Measurements from ENCODE around the gene DAPK2.

Gene DAPK2

DNA sequence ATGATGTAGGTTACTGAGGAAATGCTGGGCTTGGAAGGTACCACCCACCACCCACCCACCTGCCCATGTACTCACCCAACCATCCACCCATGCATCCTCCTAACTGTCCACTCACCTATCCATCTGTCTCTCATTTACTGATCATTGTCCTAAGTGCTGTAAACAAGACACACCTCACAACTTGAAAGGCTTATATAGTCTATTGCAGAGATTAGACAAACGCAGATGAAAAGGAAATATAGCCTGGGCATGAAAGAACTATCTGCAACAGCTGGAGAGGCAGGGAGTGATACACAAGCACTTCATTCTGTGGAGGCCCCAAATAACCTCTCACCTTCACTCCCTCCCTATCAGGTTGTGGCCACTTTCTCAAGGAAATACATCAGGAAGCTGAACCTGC, 54.0 kb downstream of the DAPK2 start:
- H3K23ac ChIP-seq (ENCODE audit: low read length) = no peak overlapping the region
- no peak overlapping the region for H2AK5ac ChIP-seq (ENCODE audit: low read length)
- no peak overlapping the region for H3K4me3 ChIP-seq (ENCODE audit: low read length)
- H3K79me1 ChIP-seq (ENCODE audit: low read length) = no peaks in the 10 kb centered on the region
- H3K4ac ChIP-seq (ENCODE audit: low read depth, low read length) = no peak overlapping the region
- no peaks in the 10 kb centered on the region for H3K79me2 ChIP-seq (ENCODE audit: control insufficient read depth, insufficient read depth, low read length)
- no peak overlapping the region for H4K5ac ChIP-seq (ENCODE audit: low read length)
- H3K27me3 ChIP-seq (ENCODE audit: insufficient read depth, low read length, poor library complexity) = no peaks in the 10 kb centered on the region
- no peaks in the 10 kb centered on the region for H3K36me3 ChIP-seq (ENCODE audit: control insufficient read depth, insufficient read depth, low read length)
- no peak overlapping the region for H2BK120ac ChIP-seq (ENCODE audit: low read depth, low read length)
- no peak for DNase-seq
- H4K8ac ChIP-seq (ENCODE audit: low read depth, low read length) = no peak overlapping the region
- no peak overlapping the region for H3K56ac ChIP-seq (ENCODE audit: low read length)
- no peak overlapping the region for H3K18ac ChIP-seq (ENCODE audit: low read length)
- H2BK5ac ChIP-seq (ENCODE audit: low read length) = no peak overlapping the region
- H3K27ac ChIP-seq (ENCODE audit: low read depth, low read length) = no peak overlapping the region
- no peak overlapping the region for H3K9ac ChIP-seq (ENCODE audit: low read length)
- no CpG with 5 or more reads among the region's 1 CpG for WGBS (ENCODE audit: extremely low coverage, insufficient coverage, low lambda C conversion rate)
- H3K4me2 ChIP-seq (ENCODE audit: low read length) = no peak overlapping the region
- no peaks in the 10 kb centered on the region for H3K4me1 ChIP-seq (ENCODE audit: control insufficient read depth, low read depth, low read length)
- H2BK15ac ChIP-seq (replicated peaks; ENCODE audit: low read depth) = no peak overlapping the region

DNA sequence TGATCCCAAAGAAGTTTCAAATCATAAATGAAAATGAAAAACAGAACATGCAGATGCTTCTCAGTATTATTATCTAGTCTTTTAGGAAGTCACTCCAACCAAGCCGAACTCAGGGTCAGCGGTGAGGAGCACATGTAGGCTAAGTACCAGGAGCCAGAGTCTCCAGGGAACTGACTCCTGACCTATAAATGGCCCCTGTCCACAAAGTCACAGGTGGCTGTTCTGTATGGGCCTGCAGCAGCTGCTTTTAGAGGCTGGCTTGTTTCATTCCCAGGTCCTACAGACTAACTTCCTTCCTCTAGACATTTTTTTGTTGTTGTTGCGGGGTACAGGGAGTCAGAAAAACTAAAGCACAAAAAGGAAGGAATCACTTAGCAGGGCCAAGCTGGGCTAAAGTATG, 54.6 kb downstream of the DAPK2 start:
- Histone ChIP-seq H2BK120ac (ENCODE audit: low read depth, low read length) (no peak overlapping the region), H3K27me3 (ENCODE audit: insufficient read depth, low read length, poor library complexity) (no peaks in the 10 kb centered on the region), H4K8ac (ENCODE audit: low read depth, low read length) (no peak overlapping the region), H3K9ac (ENCODE audit: low read length) (no peak overlapping the region), H3K56ac (ENCODE audit: low read length) (no peak overlapping the region), H3K23ac (ENCODE audit: low read length) (no peak overlapping the region), H3K79me2 (ENCODE audit: control insufficient read depth, insufficient read depth, low read length) (no peaks in the 10 kb centered on the region), H3K4ac (ENCODE audit: low read depth, low read length) (no peak overlapping the region), H3K27ac (ENCODE audit: low read depth, low read length) (no peak overlapping the region), H3K79me1 (ENCODE audit: low read length) (no peaks in the 10 kb centered on the region), H3K18ac (ENCODE audit: low read length) (no peak overlapping the region), H3K36me3 (ENCODE audit: control insufficient read depth, insufficient read depth, low read length) (no peaks in the 10 kb centered on the region), H2BK15ac (replicated peaks; ENCODE audit: low read depth) (no peak overlapping the region), H3K4me2 (ENCODE audit: low read length) (no peak overlapping the region), H2BK5ac (ENCODE audit: low read length) (no peak overlapping the region), H3K4me1 (ENCODE audit: control insufficient read depth, low read depth, low read length) (no peaks in the 10 kb centered on the region), H3K4me3 (ENCODE audit: low read length) (no peak overlapping the region), H4K5ac (ENCODE audit: low read length) (no peak overlapping the region), H2AK5ac (ENCODE audit: low read length) (no peak overlapping the region)
- WGBS (ENCODE audit: extremely low coverage, insufficient coverage, low lambda C conversion rate) = no CpG with 5 or more reads among the region's 3 CpGs
- DNase-seq = no peak

DNA sequence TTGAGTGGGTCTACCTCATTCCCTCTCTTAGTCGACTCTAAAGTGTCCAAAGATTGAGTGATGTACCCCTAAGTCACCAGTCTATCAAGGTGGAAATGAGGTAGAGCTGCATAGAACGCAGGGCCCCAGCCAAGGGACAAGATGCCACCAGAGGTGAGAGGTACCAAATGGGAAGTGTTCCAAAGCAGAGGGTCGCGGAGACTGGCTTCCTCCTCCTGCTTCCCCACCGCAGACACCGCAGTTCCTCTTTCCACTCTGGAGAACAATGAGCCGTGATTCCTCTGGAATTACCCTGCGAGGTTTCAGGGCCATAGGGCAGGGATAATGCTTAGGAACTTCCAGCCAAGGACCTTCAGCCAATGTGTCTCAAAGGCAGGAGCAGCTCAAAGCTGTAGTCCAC, 55.8 kb downstream of the DAPK2 start:
- no peak overlapping the region for H4K5ac ChIP-seq (ENCODE audit: low read length)
- H3K79me1 ChIP-seq (ENCODE audit: low read length) = no peaks in the 10 kb centered on the region
- no peak overlapping the region for H3K4ac ChIP-seq (ENCODE audit: low read depth, low read length)
- H2AK5ac ChIP-seq (ENCODE audit: low read length) = no peak overlapping the region
- H3K79me2 ChIP-seq (ENCODE audit: control insufficient read depth, insufficient read depth, low read length) = no peaks in the 10 kb centered on the region
- H3K56ac ChIP-seq (ENCODE audit: low read length) = no peak overlapping the region
- no peaks in the 10 kb centered on the region for H3K4me1 ChIP-seq (ENCODE audit: control insufficient read depth, low read depth, low read length)
- H3K27me3 ChIP-seq (ENCODE audit: insufficient read depth, low read length, poor library complexity) = no peaks in the 10 kb centered on the region
- H3K36me3 ChIP-seq (ENCODE audit: control insufficient read depth, insufficient read depth, low read length) = no peaks in the 10 kb centered on the region
- H2BK15ac ChIP-seq (replicated peaks; ENCODE audit: low read depth) = no peak overlapping the region
- no peak overlapping the region for H3K18ac ChIP-seq (ENCODE audit: low read length)
- no CpG with 5 or more reads among the region's 8 CpGs for whole genome bisulfite sequencing (ENCODE audit: extremely low coverage, insufficient coverage, low lambda C conversion rate)
- H3K23ac ChIP-seq (ENCODE audit: low read length) = no peak overlapping the region
- no peak overlapping the region for H4K8ac ChIP-seq (ENCODE audit: low read depth, low read length)
- H3K9ac ChIP-seq (ENCODE audit: low read length) = no peak overlapping the region
- H2BK5ac ChIP-seq (ENCODE audit: low read length) = no peak overlapping the region
- no peak overlapping the region for H3K4me3 ChIP-seq (ENCODE audit: low read length)
- H3K27ac ChIP-seq (ENCODE audit: low read depth, low read length) = no peak overlapping the region
- H2BK120ac ChIP-seq (ENCODE audit: low read depth, low read length) = no peak overlapping the region
- H3K4me2 ChIP-seq (ENCODE audit: low read length) = no peak overlapping the region
- DNase-seq = no peak

DNA sequence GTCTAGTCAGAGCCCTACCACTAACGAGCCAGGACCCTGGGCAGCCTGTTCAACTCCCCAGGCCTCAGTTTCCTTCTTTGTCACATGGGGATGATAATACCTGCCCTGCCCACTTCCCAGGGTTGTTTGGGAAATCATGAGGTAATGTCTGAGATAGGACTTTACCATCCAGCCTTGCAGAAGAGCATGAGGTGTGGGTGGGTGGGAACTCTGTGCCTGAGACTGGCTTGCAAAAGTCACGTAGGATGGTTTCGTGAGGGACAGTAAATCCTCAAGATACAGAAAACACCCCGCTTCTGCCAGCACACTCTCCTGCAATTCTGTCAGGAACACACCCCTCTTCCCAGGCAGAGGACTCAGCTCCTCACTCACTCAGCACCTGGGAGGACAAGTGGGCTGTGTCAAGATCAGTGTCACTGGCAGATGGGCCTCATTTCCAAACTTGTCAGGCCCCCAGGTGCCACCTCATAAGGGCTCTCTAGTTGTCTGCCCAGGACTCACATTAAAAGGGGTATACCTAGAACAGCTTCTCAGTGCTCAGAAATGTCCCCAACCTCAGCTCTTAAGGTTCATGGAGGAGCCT, 58.4 kb downstream of the DAPK2 start:
- no peak overlapping the region for H3K18ac ChIP-seq (ENCODE audit: low read length)
- H3K9ac ChIP-seq (ENCODE audit: low read length) = no peak overlapping the region
- no peaks in the 10 kb centered on the region for H3K79me2 ChIP-seq (ENCODE audit: control insufficient read depth, insufficient read depth, low read length)
- H3K4me3 ChIP-seq (ENCODE audit: low read length) = no peak overlapping the region
- no peaks in the 10 kb centered on the region for H3K79me1 ChIP-seq (ENCODE audit: low read length)
- DNase-seq = no peak
- no peak overlapping the region for H4K8ac ChIP-seq (ENCODE audit: low read depth, low read length)
- H2BK15ac ChIP-seq (replicated peaks; ENCODE audit: low read depth) = no peak overlapping the region
- no peak overlapping the region for H3K4ac ChIP-seq (ENCODE audit: low read depth, low read length)
- no peak overlapping the region for H3K4me2 ChIP-seq (ENCODE audit: low read length)
- H2AK5ac ChIP-seq (ENCODE audit: low read length) = no peak overlapping the region
- no peak overlapping the region for H4K5ac ChIP-seq (ENCODE audit: low read length)
- H3K23ac ChIP-seq (ENCODE audit: low read length) = no peak overlapping the region
- H2BK5ac ChIP-seq (ENCODE audit: low read length) = no peak overlapping the region
- WGBS (ENCODE audit: extremely low coverage, insufficient coverage, low lambda C conversion rate) = no CpG with 5 or more reads among the region's 4 CpGs
- H3K27ac ChIP-seq (ENCODE audit: low read depth, low read length) = no peak overlapping the region
- H2BK120ac ChIP-seq (ENCODE audit: low read depth, low read length) = no peak overlapping the region
- H3K4me1 ChIP-seq (ENCODE audit: control insufficient read depth, low read depth, low read length) = no peaks in the 10 kb centered on the region
- H3K56ac ChIP-seq (ENCODE audit: low read length) = no peak overlapping the region
- H3K36me3 ChIP-seq (ENCODE audit: control insufficient read depth, insufficient read depth, low read length) = no peaks in the 10 kb centered on the region
- no peaks in the 10 kb centered on the region for H3K27me3 ChIP-seq (ENCODE audit: insufficient read depth, low read length, poor library complexity)

DNA sequence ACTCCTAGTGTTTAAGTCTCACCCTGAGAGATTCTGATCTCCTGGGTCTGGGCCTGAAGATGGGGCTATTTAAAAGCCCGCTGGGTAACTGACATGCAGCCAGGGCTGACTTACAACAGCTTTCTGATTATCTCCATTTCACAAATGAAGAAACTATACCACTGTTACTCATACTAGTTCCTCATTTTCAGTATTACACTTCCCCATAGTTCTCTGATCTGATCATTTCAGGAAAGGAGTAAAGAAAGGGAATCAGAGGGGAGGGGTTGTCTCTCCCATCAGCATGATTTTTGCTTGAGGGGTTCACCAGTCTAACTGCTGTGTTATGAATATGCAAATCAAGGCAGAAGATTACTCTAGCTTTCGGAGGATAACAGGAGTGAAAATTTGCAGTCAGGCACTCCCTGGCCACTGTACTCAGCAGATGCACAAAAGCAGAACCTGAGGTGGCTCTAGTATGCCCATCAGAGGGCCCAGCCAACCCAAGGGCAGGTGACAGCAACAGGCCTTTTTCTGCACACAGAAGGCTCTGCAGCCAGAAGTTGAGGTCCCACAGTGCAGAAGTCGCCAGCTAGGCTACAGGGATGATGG, 59.4 kb downstream of the DAPK2 start:
- no peak overlapping the region for H3K9ac ChIP-seq (ENCODE audit: low read length)
- H3K4me3 ChIP-seq (ENCODE audit: low read length) = no peak overlapping the region
- H3K4me2 ChIP-seq (ENCODE audit: low read length) = no peak overlapping the region
- H3K27me3 ChIP-seq (ENCODE audit: insufficient read depth, low read length, poor library complexity) = no peaks in the 10 kb centered on the region
- H3K36me3 ChIP-seq (ENCODE audit: control insufficient read depth, insufficient read depth, low read length) = no peaks in the 10 kb centered on the region
- no peak overlapping the region for H2BK5ac ChIP-seq (ENCODE audit: low read length)
- H2BK15ac ChIP-seq (replicated peaks; ENCODE audit: low read depth) = no peak overlapping the region
- no peak overlapping the region for H3K27ac ChIP-seq (ENCODE audit: low read depth, low read length)
- no CpG with 5 or more reads among the region's 3 CpGs for WGBS (ENCODE audit: extremely low coverage, insufficient coverage, low lambda C conversion rate)
- no peaks in the 10 kb centered on the region for H3K4me1 ChIP-seq (ENCODE audit: control insufficient read depth, low read depth, low read length)
- no peak for DNase-seq
- H3K79me1 ChIP-seq (ENCODE audit: low read length) = no peaks in the 10 kb centered on the region
- no peak overlapping the region for H3K56ac ChIP-seq (ENCODE audit: low read length)
- H2AK5ac ChIP-seq (ENCODE audit: low read length) = no peak overlapping the region
- no peak overlapping the region for H3K4ac ChIP-seq (ENCODE audit: low read depth, low read length)
- H3K18ac ChIP-seq (ENCODE audit: low read length) = no peak overlapping the region
- H4K8ac ChIP-seq (ENCODE audit: low read depth, low read length) = no peak overlapping the region
- H3K23ac ChIP-seq (ENCODE audit: low read length) = no peak overlapping the region
- H4K5ac ChIP-seq (ENCODE audit: low read length) = no peak overlapping the region
- H3K79me2 ChIP-seq (ENCODE audit: control insufficient read depth, insufficient read depth, low read length) = no peaks in the 10 kb centered on the region
- H2BK120ac ChIP-seq (ENCODE audit: low read depth, low read length) = no peak overlapping the region

DNA sequence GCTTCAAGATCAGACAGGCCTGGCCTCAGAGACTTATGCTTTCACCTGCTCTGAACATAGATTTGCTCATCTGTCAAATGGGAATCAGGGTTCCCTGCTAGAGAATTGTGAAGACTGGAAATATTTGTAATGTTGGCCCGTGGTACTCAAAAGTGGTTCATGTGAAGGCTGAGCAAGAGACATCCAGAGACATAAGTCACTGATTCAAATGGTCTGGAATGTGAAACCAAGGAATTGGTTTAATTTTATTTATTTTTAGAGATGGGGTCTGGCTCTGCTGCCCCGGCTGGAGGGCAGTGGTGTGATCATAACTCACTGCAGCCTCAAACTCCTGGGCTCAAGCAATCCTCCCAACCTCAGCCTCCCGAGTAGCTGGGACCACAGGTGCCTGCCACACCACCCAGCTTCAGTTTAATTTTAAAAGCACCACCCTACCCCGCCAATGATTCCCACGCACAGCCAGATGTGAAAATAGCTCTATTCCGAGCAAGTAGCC, 60.1 kb downstream of the DAPK2 start:
- no peak overlapping the region for H3K23ac ChIP-seq (ENCODE audit: low read length)
- no peaks in the 10 kb centered on the region for H3K4me1 ChIP-seq (ENCODE audit: control insufficient read depth, low read depth, low read length)
- no CpG with 5 or more reads among the region's 6 CpGs for WGBS (ENCODE audit: extremely low coverage, insufficient coverage, low lambda C conversion rate)
- H2BK120ac ChIP-seq (ENCODE audit: low read depth, low read length) = no peak overlapping the region
- H4K5ac ChIP-seq (ENCODE audit: low read length) = no peak overlapping the region
- H3K56ac ChIP-seq (ENCODE audit: low read length) = no peak overlapping the region
- H3K79me2 ChIP-seq (ENCODE audit: control insufficient read depth, insufficient read depth, low read length) = no peaks in the 10 kb centered on the region
- H3K4me3 ChIP-seq (ENCODE audit: low read length) = no peak overlapping the region
- no peaks in the 10 kb centered on the region for H3K36me3 ChIP-seq (ENCODE audit: control insufficient read depth, insufficient read depth, low read length)
- no peak for DNase-seq
- no peak overlapping the region for H3K9ac ChIP-seq (ENCODE audit: low read length)
- H3K27me3 ChIP-seq (ENCODE audit: insufficient read depth, low read length, poor library complexity) = no peaks in the 10 kb centered on the region
- H3K18ac ChIP-seq (ENCODE audit: low read length) = no peak overlapping the region
- no peak overlapping the region for H3K4ac ChIP-seq (ENCODE audit: low read depth, low read length)
- H4K8ac ChIP-seq (ENCODE audit: low read depth, low read length) = no peak overlapping the region
- H3K79me1 ChIP-seq (ENCODE audit: low read length) = no peaks in the 10 kb centered on the region
- no peak overlapping the region for H3K4me2 ChIP-seq (ENCODE audit: low read length)
- H2BK15ac ChIP-seq (replicated peaks; ENCODE audit: low read depth) = no peak overlapping the region
- no peak overlapping the region for H2BK5ac ChIP-seq (ENCODE audit: low read length)
- H3K27ac ChIP-seq (ENCODE audit: low read depth, low read length) = no peak overlapping the region
- no peak overlapping the region for H2AK5ac ChIP-seq (ENCODE audit: low read length)
